Mucosa of descending colon (tissue), 3 donors: Measurements from ENCODE around the gene HLA-E. TPM values are rescaled to one million over a fixed set of nuclear protein-coding genes. Genes with fewer than 3 reads are reported as not detected.
A peak's percentile ranks its signal among the peaks of the same experiment; 100 is the strongest.
"Not testable (repeated sequence)": the region's sequence is repeated elsewhere in the genome, so short reads cannot be mapped to it uniquely, and the experiment has no call there.

ENCODE experiments used
- ATAC-seq: fragments of 200-7000 bp; cut with Tn5 transposase; one replicate; pipeline ENCODE4 v1.9.1; 2020; ENCODE audit warnings: mild to moderate bottlenecking, moderate library complexity
- DNase-seq, 3 donors: peaks; one replicate each; pipeline ENCODE4 v3.0.0-alpha.2; 2020
- H3K36me3 ChIP-seq: fragments of 200-600 bp; one replicate; pipeline ENCODE4 v1.8.0; 2021; ENCODE audit warnings: low read depth, mild to moderate bottlenecking
- H3K4me1 ChIP-seq: fragments of 200-600 bp; one replicate; pipeline ENCODE4 v1.8.0; 2021; ENCODE audit warnings: low read depth, mild to moderate bottlenecking
- H3K4me3 ChIP-seq: fragments of 200-600 bp; one replicate; pipeline ENCODE4 v1.8.0; 2021; ENCODE audit warnings: mild to moderate bottlenecking
- H3K9me3 ChIP-seq: fragments of 200-600 bp; one replicate; pipeline ENCODE4 v1.8.0; 2021; ENCODE audit warnings: mild to moderate bottlenecking
- CTCF ChIP-seq: fragments of 200-600 bp; IDR thresholded peaks from one replicate; pipeline ENCODE4 v1.8.0; 2022; ENCODE audit warnings: antibody characterized with exemption, mild to moderate bottlenecking
- intact Hi-C, 2 donors: fragments of 100-400 bp; cut with DNase I in 1 of 2; cut with micrococcal nuclease in 1 of 2; formaldehyde crosslinking; loops; one replicate each; pipeline versions ENCODE4 v1.11.0 to v1.11.1; 2022; cut with DNase I, micrococcal nuclease
- total RNA-seq, 3 donors: library from RNA; stranded (reverse); fragmentation: NEBNext Ultra II Directional in 2 of 3; extraction: Animal tissue kit (Norgen Biotek cat#: 25700) in 2 of 3; gene quantifications; one replicate each; pipeline versions ENCODE4 v1.2.1 to v1.2.4, GENCODE V29; 2021 to 2023
- donor health status: DM: no; HTN: no; CAD: no; lungs with moderate emphysema.
- donor health status: DM: no; HTN: no; CAD: no.
- donor health status: DM: no; HTN: yes; CAD: no.

HLA-E gene
- total RNA-seq, 3 donors from 2014 or later, result 316 to 631 (median 383) TPM

DNA sequence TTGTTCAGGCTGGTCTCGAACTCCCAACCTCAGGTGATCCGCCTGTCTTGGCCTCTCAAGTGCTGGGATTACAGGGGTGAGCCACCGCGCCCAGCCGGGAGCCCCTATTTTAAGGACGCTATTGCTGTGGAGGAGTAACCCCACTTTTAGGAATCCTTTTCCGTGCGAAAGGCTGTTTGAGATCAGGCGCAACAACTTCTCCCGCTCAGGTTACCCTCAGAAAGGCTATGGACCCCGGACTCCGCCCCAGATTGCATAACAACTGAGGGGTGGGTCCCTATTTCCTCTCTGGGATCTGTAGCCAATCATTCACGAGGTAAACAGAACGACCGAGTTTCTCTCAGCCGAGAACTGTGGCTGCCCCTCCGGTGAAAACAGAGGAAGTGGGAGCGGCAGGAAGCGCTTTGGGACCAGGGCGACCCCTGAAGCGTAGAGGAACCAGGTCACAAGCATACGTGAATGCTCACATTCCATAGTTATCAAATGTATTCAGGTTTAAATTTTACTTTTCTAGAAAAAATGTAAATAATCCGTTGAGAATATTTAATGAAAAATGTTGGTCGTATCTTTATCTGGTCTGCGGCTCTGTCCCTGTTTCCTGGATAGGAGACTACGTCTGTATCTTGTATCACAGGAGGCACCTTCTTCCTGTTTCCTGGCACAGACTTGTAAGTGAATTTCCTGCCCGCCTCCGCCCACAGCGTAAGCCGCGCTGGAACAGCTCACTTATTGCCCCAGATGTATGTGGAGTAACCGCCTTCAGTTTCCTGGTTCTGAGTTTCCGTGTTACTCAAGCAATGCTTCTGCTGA is 26.8 kb downstream of the HLA-E start:
- H3K4me3 ChIP-seq, result no peak overlapping the region
- peak; percentile 95 for ATAC-seq
- peaks cover 6% of the 10 kb centered on the region for H3K9me3 ChIP-seq
- peaks cover 9% of the 10 kb centered on the region for H3K4me1 ChIP-seq
- intact Hi-C loops, result no loop called here
- TF ChIP-seq CTCF, result no peak
- DNase-seq, result peak; percentile 92 to 96 (median 95)
- H3K36me3 ChIP-seq, result no peaks in the 10 kb centered on the region

- DNase-seq, intact Hi-C loops, H3K9me3 ChIP-seq, ATAC-seq, H3K4me3 ChIP-seq, H3K36me3 ChIP-seq: not testable (repeated sequence)
- H3K4me1 ChIP-seq, result peaks cover 13% of the 10 kb centered on the region
These were observed 27.4 kb downstream of the HLA-E start for GRCh38 chr6:30516754-30517076.

DNA sequence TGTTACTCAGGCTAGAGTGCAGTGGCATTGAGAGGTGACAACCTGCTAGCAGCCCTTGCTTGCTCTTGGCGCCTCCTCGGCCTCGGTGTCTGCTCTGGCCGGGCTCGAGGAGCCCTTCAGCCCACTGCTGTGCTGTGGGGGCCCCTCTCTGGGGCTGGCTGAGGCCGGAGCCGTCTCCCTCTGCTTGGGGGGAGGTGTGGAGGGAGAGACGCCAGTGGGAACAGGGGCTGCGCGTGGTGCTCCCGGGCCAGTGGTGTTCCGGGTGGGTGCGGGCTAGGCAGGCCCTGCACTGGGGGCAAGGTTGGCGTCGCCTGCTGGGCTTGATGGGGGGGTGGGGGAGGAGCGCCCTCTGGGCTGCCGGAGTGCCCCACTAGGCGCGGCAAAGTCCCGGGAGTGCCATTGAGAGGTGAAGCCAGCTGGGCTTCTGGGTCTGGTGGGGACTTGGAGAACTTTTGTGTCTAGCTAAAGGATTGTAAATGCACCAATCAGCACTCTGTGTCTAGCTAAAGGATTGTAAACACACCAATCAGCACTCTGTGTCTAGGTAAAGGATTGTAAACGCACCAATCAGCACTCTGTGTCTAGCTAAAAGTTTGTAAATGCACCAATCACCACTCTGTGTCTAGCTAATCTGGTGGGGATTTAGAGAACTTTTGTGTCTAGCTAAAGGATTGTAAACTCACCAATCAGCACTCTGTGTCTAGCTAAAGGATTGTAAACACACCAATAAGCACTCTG is 28.6 kb downstream of the HLA-E start:
- peaks cover 13% of the 10 kb centered on the region for H3K4me1 ChIP-seq
- H3K9me3 ChIP-seq, intact Hi-C loops, H3K4me3 ChIP-seq, ATAC-seq, H3K36me3 ChIP-seq: not testable (repeated sequence)
- peak in 1 of 3 donors; percentile 58 for DNase-seq

GRCh38 chr6:30518505-30519145 is 29.3 kb downstream of the HLA-E start:
- ATAC-seq, H3K36me3 ChIP-seq, DNase-seq, H3K4me3 ChIP-seq, intact Hi-C loops, H3K9me3 ChIP-seq: not testable (repeated sequence)
- peaks cover 13% of the 10 kb centered on the region for H3K4me1 ChIP-seq

- H3K36me3 ChIP-seq, result no peaks in the 10 kb centered on the region
- peaks cover 13% of the 10 kb centered on the region for H3K4me1 ChIP-seq
- no peak overlapping the region for H3K4me3 ChIP-seq
- H3K9me3 ChIP-seq, result peaks cover 6% of the 10 kb centered on the region
- intact Hi-C loops, result no loop called here
- no peak for DNase-seq
- no peak for ATAC-seq
- TF ChIP-seq CTCF, result no peak
These were observed 31.2 kb downstream of the HLA-E start for GRCh38 chr6:30520522-30520921.

DNA sequence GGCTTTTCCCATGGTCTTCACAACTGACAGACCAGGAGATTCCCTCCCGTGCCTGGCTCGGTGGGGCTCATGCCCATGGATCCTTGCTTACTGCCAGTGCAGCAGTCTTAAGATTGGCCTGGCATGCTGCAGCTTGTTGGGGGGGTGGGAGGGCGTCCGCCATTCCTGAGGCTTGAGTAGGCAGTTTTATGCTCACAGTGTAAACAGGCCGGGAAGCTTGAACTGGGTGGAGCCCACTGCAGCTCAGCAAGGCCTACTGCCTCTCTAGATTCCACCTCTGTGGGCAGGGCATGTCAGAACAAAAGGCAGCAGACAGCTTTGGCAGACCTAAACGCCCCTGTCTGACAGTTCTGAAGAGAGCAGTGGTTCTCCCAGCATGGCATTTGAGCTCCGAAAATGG is 31.8 kb downstream of the HLA-E start:
- intact Hi-C loops, H3K4me3 ChIP-seq, H3K36me3 ChIP-seq, H3K9me3 ChIP-seq: not testable (repeated sequence)
- peak; percentile 69 to 74 (median 73) for DNase-seq
- peaks cover 10% of the 10 kb centered on the region for H3K4me1 ChIP-seq
- ATAC-seq, result peak; percentile 66

- H3K36me3 ChIP-seq, ATAC-seq, H3K9me3 ChIP-seq, DNase-seq, H3K4me3 ChIP-seq, intact Hi-C loops: not testable (repeated sequence)
- peaks cover 10% of the 10 kb centered on the region for H3K4me1 ChIP-seq
These were observed 32.6 kb downstream of the HLA-E start for GRCh38 chr6:30521952-30522351.

DNA sequence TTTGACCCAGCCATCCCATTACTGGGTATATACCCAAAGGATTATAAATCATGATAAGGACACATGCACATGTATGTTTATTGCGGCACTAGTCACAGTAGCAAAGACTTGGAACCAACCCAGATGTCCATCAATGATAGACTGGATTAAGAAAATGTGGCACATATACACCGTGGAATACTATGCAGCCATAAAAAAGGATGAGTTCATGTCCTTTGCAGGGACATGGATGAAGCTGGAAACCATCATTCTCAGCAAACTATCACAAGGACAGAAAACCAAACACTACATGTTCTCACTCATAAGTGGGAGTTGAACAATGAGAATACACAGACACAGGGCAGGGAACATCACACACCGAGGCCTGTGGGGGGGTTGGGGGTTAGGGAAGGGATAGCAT is 37.1 kb downstream of the HLA-E start:
- H3K9me3 ChIP-seq, H3K36me3 ChIP-seq, intact Hi-C loops, H3K4me3 ChIP-seq, H3K4me1 ChIP-seq, DNase-seq, ATAC-seq: not testable (repeated sequence)

GRCh38 chr6:30529349-30529875 is 40.1 kb downstream of the HLA-E start:
- H3K4me1 ChIP-seq, H3K4me3 ChIP-seq, H3K36me3 ChIP-seq, DNase-seq, H3K9me3 ChIP-seq, intact Hi-C loops: not testable (repeated sequence)
- peak; percentile 3 for ATAC-seq
